Endothelial cell of umbilical vein (primary cell): ENCODE measurements around the gene MYOG. TPM values are rescaled to one million over a fixed set of nuclear protein-coding genes. Genes with fewer than 3 reads are reported as not detected.

Experiments used
- Bru-seq: library from RNA; stranded (reverse); fragments of 400-500 nt; gene quantifications from one replicate; lab custom pipeline; 2021; lab: Mats Ljungman, UMichigan
- BruChase-seq, 2 experiments: library from RNA; stranded (reverse); fragments of 400-500 nt; gene quantifications; one replicate each; lab custom pipeline; 2021; lab: Mats Ljungman, UMichigan
- BruUV-seq: library from RNA; stranded (reverse); fragments of 400-500 nt; replicated peaks from 2 replicates; lab custom pipeline; 2021; lab: Mats Ljungman, UMichigan
- CTCF ChIA-PET: fragments of 300-600, 350-600 bp; sonication (Branson Sonifier 250); formaldehyde crosslinking; loops from one replicate; lab custom pipeline; 2021; ENCODE audit warnings: antibody characterized with exemption, inconsistent platforms; lab: Charles Lee
- POLR2A ChIA-PET: fragments of 300-600, 350-600 bp; sonication (Branson Sonifier 250); formaldehyde crosslinking; loops from one replicate; lab custom pipeline; 2021; ENCODE audit warnings: antibody characterized with exemption, inconsistent platforms; lab: Charles Lee
- DNase-seq: peaks from one replicate; pipeline ENCODE4 v3.0.0-alpha.2; 2011; ENCODE audit warnings: low read depth, low spot score
- FAIRE-seq: peaks from 2 replicates; lab custom pipeline; 2011; peaks lifted over from hg19 to GRCh38; lab: Jason Lieb, UNC
- H2AFZ ChIP-seq: 2 replicates; pipeline ENCODE4 v1.6.0; 2012; ENCODE audit warnings: low read depth, low read length, control low read depth, inconsistent platforms
- H3K27ac ChIP-seq: 2 replicates; pipeline ENCODE4 v1.5.1; 2011; ENCODE audit warnings: low read depth, mild to moderate bottlenecking, control low read depth, low read length, moderate library complexity; ENCODE audit not compliant: insufficient read depth
- H3K27me3 ChIP-seq, 2 experiments: 2 replicates each; pipeline versions ENCODE4 v1.6.0 to v1.6.1; 2011; ENCODE audit warnings: low read length in 2 of 2, mixed read lengths in 1 of 2; ENCODE audit not compliant: control insufficient read depth in 2 of 2, insufficient read depth in 2 of 2
- H3K36me3 ChIP-seq, 2 experiments: 2 replicates in 1 of 2; 3 replicates in 1 of 2; pipeline ENCODE4 v1.5.1; 2011; ENCODE audit warnings: low read length in 2 of 2, mild to moderate bottlenecking in 1 of 2, moderate library complexity in 1 of 2; ENCODE audit not compliant: control insufficient read depth in 2 of 2, insufficient read depth in 2 of 2; ENCODE audit errors: extremely low read depth in 1 of 2
- H3K4me1 ChIP-seq: 3 replicates; pipeline ENCODE4 v1.5.1; 2011; ENCODE audit warnings: mild to moderate bottlenecking, low read length; ENCODE audit not compliant: control insufficient read depth, insufficient read depth; ENCODE audit errors: extremely low read depth
- H3K4me2 ChIP-seq: 2 replicates; pipeline ENCODE4 v1.6.1; 2011; ENCODE audit warnings: low read length, control low read depth, mixed read lengths; ENCODE audit not compliant: insufficient read depth
- H3K4me3 ChIP-seq, 3 experiments: fragments of 200-600 bp in 1 of 3; sonication (generic), shearing (Covaris generic) in 1 of 3; replicated peaks in 1 of 3; 2 replicates each; pipeline ENCODE4 v1.5.1; 2011 to 2016; ENCODE audit warnings: control low read depth in 3 of 3, low read length in 3 of 3, mild to moderate bottlenecking in 2 of 3, inconsistent platforms in 1 of 3, low read depth in 1 of 3, moderate library complexity in 1 of 3; ENCODE audit not compliant: insufficient read depth in 1 of 3
- H3K79me2 ChIP-seq: 2 replicates; pipeline ENCODE4 v1.6.0; 2012; ENCODE audit warnings: low read length, inconsistent platforms; ENCODE audit not compliant: control insufficient read depth, insufficient read depth
- H3K9ac ChIP-seq: replicated peaks from 2 replicates; pipeline ENCODE3; 2011; ENCODE audit warnings: low read length, control low read depth; ENCODE audit not compliant: insufficient read depth; ENCODE audit errors: extremely low read depth
- H3K9me1 ChIP-seq: replicated peaks from 3 replicates; pipeline ENCODE4 v1.6.0; 2011; ENCODE audit warnings: mild to moderate bottlenecking, low read length; ENCODE audit not compliant: control insufficient read depth, insufficient read depth; ENCODE audit errors: extremely low read depth
- H3K9me3 ChIP-seq: replicated peaks from 2 replicates; pipeline ENCODE4 v1.5.1; 2012; ENCODE audit warnings: low read length, inconsistent platforms; ENCODE audit not compliant: control insufficient read depth, insufficient read depth
- H4K20me1 ChIP-seq: replicated peaks from 2 replicates; pipeline ENCODE3; 2011; ENCODE audit warnings: mild to moderate bottlenecking, low read length; ENCODE audit not compliant: control insufficient read depth, insufficient read depth; ENCODE audit errors: extremely low read depth
- CTCF ChIP-seq, 2 donors: IDR thresholded peaks; 1 replicate in 1 of 2; 2 replicates in 1 of 2; pipeline ENCODE4 v1.5.1; 2011; ENCODE audit warnings: low read length in 2 of 2, mild to moderate bottlenecking in 2 of 2, moderate library complexity in 2 of 2, control low read depth in 1 of 2, inconsistent platforms in 1 of 2, low read depth in 1 of 2; ENCODE audit not compliant: insufficient read depth in 1 of 2; ENCODE audit errors: extremely low read depth in 1 of 2
- EZH2 ChIP-seq: IDR thresholded peaks from 2 replicates; pipeline ENCODE4 v1.6.1; 2012; ENCODE audit warnings: borderline replicate concordance, low read depth, mild to moderate bottlenecking, moderate library complexity, low read length, inconsistent platforms; ENCODE audit not compliant: severe bottlenecking
- FOS ChIP-seq: IDR thresholded peaks from 2 replicates; pipeline ENCODE4 v1.6.1; 2011; ENCODE audit warnings: mild to moderate bottlenecking, low read length, moderate library complexity, borderline replicate concordance; ENCODE audit not compliant: insufficient read depth
- GATA2 ChIP-seq: IDR thresholded peaks from 2 replicates; pipeline ENCODE4 v1.7.0; 2011; ENCODE audit warnings: low read depth, mild to moderate bottlenecking, moderate library complexity, mixed read lengths, low read length; ENCODE audit not compliant: insufficient read length, insufficient read depth
- JUN ChIP-seq: IDR thresholded peaks from 2 replicates; pipeline ENCODE4 v1.6.1; 2011; ENCODE audit warnings: borderline replicate concordance, low read depth; ENCODE audit not compliant: insufficient read length, insufficient read depth
- MYC ChIP-seq: IDR thresholded peaks from one replicate; pipeline ENCODE4 v1.6.1; 2011; ENCODE audit warnings: mild to moderate bottlenecking, low read depth, low read length
- POLR2A ChIP-seq: IDR thresholded peaks from 2 replicates; pipeline ENCODE4 v1.6.1; 2012; ENCODE audit warnings: low read depth, mild to moderate bottlenecking, control low read depth, low read length
- POLR2AphosphoS5 ChIP-seq: IDR thresholded peaks from 2 replicates; pipeline ENCODE4 v1.6.1; 2012; ENCODE audit warnings: low read depth, mild to moderate bottlenecking, control low read depth, low read length, moderate library complexity; ENCODE audit not compliant: insufficient read depth
- dilution Hi-C: fragments of 300-500 bp; cut with MboI; formaldehyde crosslinking; loops from one replicate; pipeline ENCODE4 v1.15.0; 2019; ENCODE audit warnings: low sequenced_read_pairs; ENCODE audit not compliant: extremely low pct_ligation_motif_present
- intact Hi-C: fragments of 100-400 bp; cut with micrococcal nuclease; formaldehyde crosslinking; loops from one replicate; pipeline ENCODE4 v1.10.0; 2022
- long read RNA-seq: library from polyadenylated mRNA; stranded (forward); transcript quantifications from one replicate; pipeline ENCODE4 v2.0.0, GENCODE V29; 2021
- polyA minus RNA-seq, 3 experiments: library from RNA; depleted of rRNA, polyadenylated mRNA; stranded (reverse); fragments of >200 nt; gene quantifications; 1 replicate in 1 of 3; 2 replicates in 2 of 3; pipeline ENCODE4 v1.2.3, GENCODE V29; 2011
- polyA plus RNA-seq, 4 experiments: library from polyadenylated mRNA; depleted of rRNA in 3 of 4; stranded (reverse) in 3 of 4; unstranded in 1 of 4; fragments of >200 nt; gene quantifications; 2 replicates each; pipeline versions ENCODE4 v1.2.1 to v1.2.3, GENCODE V29; 2011 to 2012; ENCODE audit warnings: missing spikeins in 1 of 4
- total RNA-seq: library from RNA; stranded (reverse); gene quantifications from 2 replicates; pipeline ENCODE4 v1.2.3, GENCODE V29; 2021
- TF ChIP-seq, protein P1 (sequence below): IDR thresholded peaks from 2 replicates; pipeline ENCODE4 v1.6.1; 2011; ENCODE audit not compliant: insufficient read depth, insufficient read length

The MYOG gene
- total RNA-seq, result not detected in 2 replicates
- not detected in 2 replicates for polyA plus RNA-seq
- not detected in 2 replicates for polyA plus RNA-seq (2011; cell fraction: cytosol; rRNA removed)
- polyA plus RNA-seq (2011; cell fraction: nucleus; rRNA removed), result not detected in 2 replicates
- not detected in 2 replicates for polyA plus RNA-seq (2012)
- not detected in 2 replicates for polyA minus RNA-seq
- not detected for polyA minus RNA-seq (2011; cell fraction: cytosol; rRNA and poly(A)+ RNA removed)
- polyA minus RNA-seq (2011; cell fraction: nucleus; rRNA and poly(A)+ RNA removed), result not detected in 2 replicates
- not detected for Bru-seq, nascent RNA
- BruChase-seq, experiment 1, labeled RNA remaining after a 6-hour chase, result not detected
- not detected for BruChase-seq, experiment 2, labeled RNA remaining after a 2-hour chase
- long read RNA-seq, result 0 reads

DNA sequence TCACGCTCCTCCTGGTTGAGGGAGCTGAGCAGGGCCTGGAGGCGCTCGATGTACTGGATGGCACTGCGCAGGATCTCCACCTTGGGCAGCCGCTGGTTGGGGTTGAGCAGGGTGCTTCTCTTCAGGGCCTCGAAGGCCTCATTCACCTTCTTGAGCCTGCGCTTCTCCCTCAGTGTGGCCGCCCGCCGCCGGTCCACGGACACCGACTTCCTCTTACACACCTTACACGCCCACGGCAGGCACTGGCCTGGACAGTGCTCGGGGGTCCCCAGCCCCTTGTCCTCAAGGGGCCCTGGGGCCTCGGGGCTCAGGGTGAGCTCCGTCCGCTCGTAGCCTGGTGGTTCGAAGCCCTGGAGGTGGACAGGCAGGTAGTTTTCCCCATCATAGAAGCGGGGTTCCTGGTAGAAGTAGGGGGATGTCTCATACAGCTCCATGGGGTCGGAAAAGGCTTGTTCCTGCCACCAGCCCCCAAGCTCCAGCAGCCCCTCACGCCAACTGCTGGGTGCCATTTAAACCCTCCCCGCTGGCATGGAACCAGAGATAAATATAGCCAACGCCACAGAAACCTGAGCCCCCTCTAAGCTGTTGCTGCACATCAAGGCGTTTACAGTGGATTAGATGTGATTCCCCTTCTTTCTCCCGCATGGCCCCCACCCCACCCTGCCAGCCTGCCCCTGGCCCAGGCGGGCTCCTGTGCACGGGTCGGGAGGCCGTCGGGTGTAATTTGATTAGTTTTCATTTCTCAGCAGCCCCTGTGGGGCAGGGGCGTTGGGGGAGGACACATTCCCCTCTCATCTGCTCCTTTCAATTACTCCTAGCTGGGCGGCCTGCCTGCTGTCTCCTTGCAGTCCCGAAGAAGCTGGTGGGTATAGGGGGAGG, at the start of gene MYOG:
TSS of gene MYOG (minus strand) at position 485 of the 879 bp plus-strand sequence. CDS start at position 434, 51 bp downstream.
- Histone ChIP-seq H3K4me3 (no peak within 1 kb of the TSS), H3K27ac (no peak within 1 kb of the TSS), H4K20me1 (no peaks in the 10 kb centered on the region), H2AFZ (no peak within 1 kb of the TSS), H3K36me3 (no peaks in the 10 kb centered on the region), H3K79me2 (no peaks in the 10 kb centered on the region), H3K9ac (no peak within 1 kb of the TSS), H3K9me1 (no peaks in the 10 kb centered on the region), H3K9me3 (no peaks in the 10 kb centered on the region), H3K4me1 (no peaks in the 10 kb centered on the region), H3K4me2 (no peak within 1 kb of the TSS), H3K27me3 (peaks cover 5 to 10% of the 10 kb centered on the region in 2 experiments)
- FAIRE-seq, result no peak
- intact Hi-C loops, result no loop called here
- dilution Hi-C loops, result no loop called here
- no peak for DNase-seq
- no TSS peak for BruUV-seq
- TF ChIP-seq CTCF (IDR thresholded peaks at IDR 0.05; ENCODE audit: extremely low read depth in 1 of 2, insufficient read depth in 1 of 2, low read depth in 1 of 2, low read length in 2 of 2) (no peak), MYC (no peak), GATA2 (no peak), JUN (no peak), POLR2AphosphoS5 (no peak), POLR2A (no peak), EZH2 (no peak), FOS (no peak)
- TF ChIP-seq, protein P1, sequence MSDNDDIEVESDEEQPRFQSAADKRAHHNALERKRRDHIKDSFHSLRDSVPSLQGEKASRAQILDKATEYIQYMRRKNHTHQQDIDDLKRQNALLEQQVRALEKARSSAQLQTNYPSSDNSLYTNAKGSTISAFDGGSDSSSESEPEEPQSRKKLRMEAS, result no peak
- ChIA-PET CTCF (interaction anchor here (0.7 to 2.3 kb wide), 6 partner anchors 8 to 184 kb away, joined by 3 to 7 read pairs (median 4); partner anchors contain the start of gene ADORA1), POLR2A (no interaction called here)
